ENCODE measurements around the gene GAP43.

Gene GAP43

DNA sequence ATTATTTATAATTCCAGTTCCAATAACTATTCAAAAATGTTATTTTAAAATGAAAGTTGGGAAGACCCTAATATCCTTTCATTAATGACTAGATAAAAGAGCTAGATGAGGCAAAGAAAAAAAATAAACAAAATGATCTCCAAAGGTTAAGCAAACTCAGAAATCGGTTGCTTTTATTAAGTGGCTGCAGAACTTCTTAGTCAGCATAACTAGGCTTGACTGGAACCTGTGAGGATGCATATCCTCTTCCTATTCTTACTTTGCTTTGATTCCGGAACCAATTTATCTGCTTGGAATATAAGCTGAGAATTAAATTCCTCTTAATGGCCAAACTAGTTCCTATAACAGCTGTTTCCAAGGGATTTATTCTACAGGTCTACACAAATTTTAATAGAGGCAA lies 10.7 kb downstream of the GAP43 start:
- H2AFZ ChIP-seq (ENCODE audit: low read depth, low read length), result no peak overlapping the region
- no peaks in the 10 kb centered on the region for H3K27me3 ChIP-seq (ENCODE audit: low read depth, low read length)
- H3K4me1 ChIP-seq (ENCODE audit: low read length), result peaks cover 21% of the 10 kb centered on the region
- H3K36me3 ChIP-seq (replicated peaks; ENCODE audit: low read depth, low read length), result no peaks in the 10 kb centered on the region
- H4K20me1 ChIP-seq (ENCODE audit: insufficient read depth, low read length), result no peaks in the 10 kb centered on the region
- no peak overlapping the region for H3K27ac ChIP-seq (ENCODE audit: low read length)
- H3K9me3 ChIP-seq (ENCODE audit: insufficient read depth, low read length), result no peaks in the 10 kb centered on the region
- no peak overlapping the region for H3K9ac ChIP-seq (ENCODE audit: low read length)
- TF ChIP-seq EZH2phosphoT487 (IDR thresholded peaks at IDR 0.05; ENCODE audit: low read depth) (no peak), CTCF (IDR thresholded peaks at IDR 0.05; ENCODE audit: low read depth, low read length) (no peak)
- peak overlapping the region; percentile 50; the same call in 1 of the 2 replicates for H3K4me2 ChIP-seq (ENCODE audit: low read length)
- no peak overlapping the region for H3K4me3 ChIP-seq (ENCODE audit: low read length)
- no peaks in the 10 kb centered on the region for H3K79me2 ChIP-seq (ENCODE audit: low read length)

GRCh38 chr3:115635406-115635805 lies 12.1 kb downstream of the GAP43 start:
- TF ChIP-seq EZH2phosphoT487 (IDR thresholded peaks at IDR 0.05; ENCODE audit: low read depth), result no peak
- no peak for TF ChIP-seq CTCF (IDR thresholded peaks at IDR 0.05; ENCODE audit: low read depth, low read length)
- H3K27ac ChIP-seq (ENCODE audit: low read length), result no peak overlapping the region
- no peak overlapping the region for H3K9ac ChIP-seq (ENCODE audit: low read length)
- H3K27me3 ChIP-seq (ENCODE audit: low read depth, low read length), result no peaks in the 10 kb centered on the region
- H3K79me2 ChIP-seq (ENCODE audit: low read length), result no peaks in the 10 kb centered on the region
- H3K36me3 ChIP-seq (replicated peaks; ENCODE audit: low read depth, low read length), result no peaks in the 10 kb centered on the region
- peaks cover 21% of the 10 kb centered on the region for H3K4me1 ChIP-seq (ENCODE audit: low read length)
- H3K4me3 ChIP-seq (ENCODE audit: low read length), result no peak overlapping the region
- H4K20me1 ChIP-seq (ENCODE audit: insufficient read depth, low read length), result no peaks in the 10 kb centered on the region
- no peak overlapping the region for H3K4me2 ChIP-seq (ENCODE audit: low read length)
- no peaks in the 10 kb centered on the region for H3K9me3 ChIP-seq (ENCODE audit: insufficient read depth, low read length)
- H2AFZ ChIP-seq (ENCODE audit: low read depth, low read length), result no peak overlapping the region

DNA sequence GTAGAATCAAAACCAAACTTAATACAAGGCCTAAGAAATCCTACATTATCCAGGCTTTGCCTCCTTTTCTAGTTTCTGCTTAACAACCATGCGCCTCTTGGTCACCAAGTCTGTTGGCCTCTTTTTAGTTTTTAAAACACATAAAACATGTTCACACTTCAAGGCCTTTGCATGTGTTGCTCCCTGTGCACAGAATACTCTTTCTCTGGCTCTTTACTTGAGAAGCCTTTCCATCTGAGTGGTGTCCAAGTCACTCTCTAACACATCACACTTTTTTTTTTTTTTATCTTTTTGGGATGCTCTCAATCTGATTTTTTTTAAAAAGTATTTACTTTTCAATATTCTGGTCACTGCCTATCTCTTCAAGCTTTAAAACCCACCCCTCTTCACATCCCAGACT lies 14.9 kb downstream of the GAP43 start:
- H3K4me1 ChIP-seq (ENCODE audit: low read length), result peaks cover 18% of the 10 kb centered on the region
- no peaks in the 10 kb centered on the region for H3K79me2 ChIP-seq (ENCODE audit: low read length)
- H3K4me2 ChIP-seq (ENCODE audit: low read length), result no peak overlapping the region
- H3K27me3 ChIP-seq (ENCODE audit: low read depth, low read length), result no peaks in the 10 kb centered on the region
- no peaks in the 10 kb centered on the region for H3K36me3 ChIP-seq (replicated peaks; ENCODE audit: low read depth, low read length)
- no peak overlapping the region for H3K4me3 ChIP-seq (ENCODE audit: low read length)
- TF ChIP-seq EZH2phosphoT487 (IDR thresholded peaks at IDR 0.05; ENCODE audit: low read depth), result no peak
- TF ChIP-seq CTCF (IDR thresholded peaks at IDR 0.05; ENCODE audit: low read depth, low read length), result no peak
- H3K9ac ChIP-seq (ENCODE audit: low read length), result no peak overlapping the region
- no peak overlapping the region for H3K27ac ChIP-seq (ENCODE audit: low read length)
- H2AFZ ChIP-seq (ENCODE audit: low read depth, low read length), result no peak overlapping the region
- no peaks in the 10 kb centered on the region for H4K20me1 ChIP-seq (ENCODE audit: insufficient read depth, low read length)
- no peaks in the 10 kb centered on the region for H3K9me3 ChIP-seq (ENCODE audit: insufficient read depth, low read length)

DNA sequence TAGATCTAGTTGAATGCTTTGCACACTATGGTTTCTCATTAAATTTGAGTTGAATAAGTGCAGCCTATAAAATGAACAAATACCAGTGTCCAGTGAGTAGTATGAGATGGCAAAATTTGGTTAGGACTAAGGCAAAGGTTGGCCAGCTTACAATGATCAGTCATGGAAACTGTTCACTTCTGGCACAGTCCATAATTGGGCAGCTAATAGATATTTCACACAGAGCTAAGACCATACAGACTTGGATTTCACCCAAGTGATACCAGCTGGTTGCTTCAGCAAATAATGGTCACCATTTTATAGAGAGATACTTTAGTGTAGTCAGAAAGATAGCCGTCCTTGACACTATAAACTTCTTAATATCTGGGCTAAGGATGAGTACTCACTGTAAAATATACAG lies 15.7 kb downstream of the GAP43 start:
- Histone ChIP-seq H3K27ac (ENCODE audit: low read length) (no peak overlapping the region), H3K4me3 (ENCODE audit: low read length) (no peak overlapping the region), H3K4me2 (ENCODE audit: low read length) (no peak overlapping the region), H2AFZ (ENCODE audit: low read depth, low read length) (no peak overlapping the region), H3K36me3 (replicated peaks; ENCODE audit: low read depth, low read length) (no peaks in the 10 kb centered on the region), H3K9ac (ENCODE audit: low read length) (no peak overlapping the region), H3K4me1 (ENCODE audit: low read length) (peaks cover 10% of the 10 kb centered on the region), H3K27me3 (ENCODE audit: low read depth, low read length) (no peaks in the 10 kb centered on the region), H3K79me2 (ENCODE audit: low read length) (no peaks in the 10 kb centered on the region), H3K9me3 (ENCODE audit: insufficient read depth, low read length) (no peaks in the 10 kb centered on the region), H4K20me1 (ENCODE audit: insufficient read depth, low read length) (no peaks in the 10 kb centered on the region)
- TF ChIP-seq EZH2phosphoT487 (IDR thresholded peaks at IDR 0.05; ENCODE audit: low read depth) (no peak), CTCF (IDR thresholded peaks at IDR 0.05; ENCODE audit: low read depth, low read length) (no peak)

Measured in OCI-LY3 (cell line).